ENCODE data around the gene ATXN7L2.

DNA sequence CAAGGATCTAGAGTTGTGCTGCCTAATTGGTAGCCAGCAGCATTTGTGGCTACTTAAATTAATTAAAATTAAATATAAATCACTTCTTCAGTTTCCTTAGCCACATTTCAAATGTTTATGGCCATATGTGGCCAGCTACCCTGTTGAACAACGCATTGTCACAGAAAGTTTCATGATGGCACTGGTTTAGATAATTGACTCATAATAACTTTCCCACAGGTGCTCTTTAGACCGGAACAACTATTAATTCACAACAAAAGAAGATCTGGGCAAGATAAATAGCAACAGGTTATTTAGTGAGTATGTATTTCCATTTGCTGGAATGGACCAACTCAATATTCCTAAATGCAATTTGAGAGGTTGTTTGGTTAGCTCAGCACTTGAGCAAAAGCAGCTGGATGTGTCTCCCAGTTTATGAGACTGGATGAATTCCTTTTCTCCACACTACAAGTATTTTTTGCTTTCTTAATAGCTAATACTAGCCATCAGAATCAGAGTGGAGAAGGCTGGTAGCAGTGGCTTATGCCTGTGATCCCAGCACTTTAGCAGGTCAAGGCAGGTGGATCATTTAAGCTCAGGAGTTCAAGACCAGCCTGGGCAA, 29.5 kb downstream of the ATXN7L2 start:
- TF ChIP-seq, protein P1, sequence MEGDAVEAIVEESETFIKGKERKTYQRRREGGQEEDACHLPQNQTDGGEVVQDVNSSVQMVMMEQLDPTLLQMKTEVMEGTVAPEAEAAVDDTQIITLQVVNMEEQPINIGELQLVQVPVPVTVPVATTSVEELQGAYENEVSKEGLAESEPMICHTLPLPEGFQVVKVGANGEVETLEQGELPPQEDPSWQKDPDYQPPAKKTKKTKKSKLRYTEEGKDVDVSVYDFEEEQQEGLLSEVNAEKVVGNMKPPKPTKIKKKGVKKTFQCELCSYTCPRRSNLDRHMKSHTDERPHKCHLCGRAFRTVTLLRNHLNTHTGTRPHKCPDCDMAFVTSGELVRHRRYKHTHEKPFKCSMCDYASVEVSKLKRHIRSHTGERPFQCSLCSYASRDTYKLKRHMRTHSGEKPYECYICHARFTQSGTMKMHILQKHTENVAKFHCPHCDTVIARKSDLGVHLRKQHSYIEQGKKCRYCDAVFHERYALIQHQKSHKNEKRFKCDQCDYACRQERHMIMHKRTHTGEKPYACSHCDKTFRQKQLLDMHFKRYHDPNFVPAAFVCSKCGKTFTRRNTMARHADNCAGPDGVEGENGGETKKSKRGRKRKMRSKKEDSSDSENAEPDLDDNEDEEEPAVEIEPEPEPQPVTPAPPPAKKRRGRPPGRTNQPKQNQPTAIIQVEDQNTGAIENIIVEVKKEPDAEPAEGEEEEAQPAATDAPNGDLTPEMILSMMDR (IDR thresholded peaks at IDR 0.05): no peak
- no peak for TF ChIP-seq POLR2AphosphoS5 (IDR thresholded peaks at IDR 0.05)

Data from gastroesophageal sphincter (tissue), 3 donors.